AG08395 (cell line): ENCODE results near the gene EFNA5.
A peak's percentile ranks its signal among the peaks of the same experiment; 100 is the strongest.

Source experiments
- DNase-seq: peaks from one replicate; pipeline ENCODE4 v3.0.0; 2012; ENCODE audit warnings: mixed read lengths, low spot score

Gene EFNA5

GRCh38 chr5:107544476-107544875 lies 126.3 kb downstream of the EFNA5 start:
- no peak for DNase-seq

DNA sequence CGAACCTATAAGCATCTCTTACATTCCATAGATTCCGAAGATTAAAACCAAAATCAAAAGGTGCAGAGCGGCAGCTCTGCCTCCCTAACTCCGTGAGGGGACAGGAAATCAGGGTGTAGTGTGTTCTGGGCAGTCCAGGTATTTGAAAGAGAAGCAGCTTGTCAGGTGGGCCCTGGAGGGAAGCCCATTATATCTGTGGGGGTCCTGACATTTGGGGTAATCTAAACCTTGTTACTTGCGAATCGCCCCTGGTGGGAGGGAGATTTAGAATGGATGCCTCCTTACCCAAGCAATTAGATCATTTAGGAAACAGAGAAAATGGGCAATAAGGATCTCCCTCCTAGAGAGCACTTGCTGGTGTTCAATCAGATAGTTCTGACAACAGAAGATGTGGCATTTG lies 126.9 kb downstream of the EFNA5 start:
- no peak for DNase-seq

GRCh38 chr5:107542831-107543231 lies 127.9 kb downstream of the EFNA5 start:
- DNase-seq, result peak; percentile 70

GRCh38 chr5:107542428-107542827 lies 128.3 kb downstream of the EFNA5 start:
- DNase-seq, result peak; percentile 64

DNA sequence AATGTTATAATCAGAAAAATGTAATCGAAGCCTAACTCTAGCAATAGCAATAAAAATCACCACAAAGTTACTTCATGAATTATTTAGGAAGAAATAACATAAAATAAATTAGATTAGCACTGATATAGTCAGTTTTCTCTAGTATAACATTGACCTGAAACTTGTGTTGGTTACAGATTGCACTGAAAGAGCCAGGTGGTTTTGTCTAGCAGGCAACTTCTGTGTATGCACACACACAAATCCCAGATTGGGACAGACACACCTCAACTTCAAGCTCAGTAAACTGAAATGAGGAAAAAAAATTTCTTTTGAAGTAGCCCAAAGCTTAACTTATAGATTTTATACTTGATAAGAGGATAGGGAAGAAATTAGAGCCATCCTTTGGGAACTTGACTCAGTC lies 129.3 kb downstream of the EFNA5 start:
- DNase-seq, result no peak

- no peak for DNase-seq
Observed at GRCh38 chr5:107539726-107540330, 130.9 kb downstream of the EFNA5 start.

DNA sequence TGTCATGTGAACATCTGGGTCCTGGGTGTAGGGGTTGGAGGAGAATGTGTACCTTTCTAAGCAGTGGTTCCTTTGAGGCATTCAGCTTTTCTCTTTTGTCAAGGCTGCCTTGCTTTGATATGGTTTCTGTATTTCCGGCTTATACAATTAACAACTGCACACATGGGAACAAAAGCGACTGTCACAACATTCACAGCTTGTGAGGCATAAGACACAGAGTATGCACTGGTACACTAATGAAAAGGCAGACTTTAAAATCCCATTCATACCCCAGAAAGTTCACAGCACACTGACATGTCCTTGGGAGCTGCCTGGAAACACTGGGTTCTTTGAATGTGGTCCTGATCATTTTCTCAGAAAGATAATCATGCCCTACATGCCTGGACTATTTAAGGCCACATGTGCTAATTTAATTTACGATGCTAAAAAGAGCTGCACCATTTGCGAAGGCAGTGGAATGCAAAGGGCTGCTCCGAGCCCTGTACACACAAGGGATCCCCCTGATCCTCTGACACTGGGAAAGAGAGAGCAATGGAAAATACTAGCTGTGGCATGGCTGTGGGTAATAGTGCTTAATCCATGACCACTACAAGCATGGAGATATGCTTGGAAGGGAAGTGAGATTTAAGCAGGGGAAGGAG lies 131.8 kb downstream of the EFNA5 start:
- DNase-seq, result no peak

DNA sequence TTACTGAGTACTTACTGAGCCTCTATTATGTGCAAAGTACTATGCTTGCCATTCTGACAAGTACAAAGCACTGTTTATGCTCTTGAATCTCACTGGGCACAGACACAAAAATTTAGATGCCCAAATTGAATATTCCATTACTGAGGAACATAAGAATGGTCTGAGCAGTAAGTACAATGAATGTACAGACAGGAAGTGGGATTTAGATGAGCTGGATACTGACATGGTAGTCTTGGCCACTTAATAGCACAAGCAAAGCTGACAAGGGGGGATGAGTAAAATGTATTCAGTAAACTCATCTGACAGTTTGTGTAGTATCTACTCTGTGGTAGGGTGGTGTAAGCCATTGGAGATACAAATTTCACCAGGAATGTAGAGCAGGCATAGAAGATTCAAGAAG lies 132.4 kb downstream of the EFNA5 start:
- DNase-seq, result no peak

- no peak for DNase-seq
Observed at GRCh38 chr5:107535849-107536248, 134.9 kb downstream of the EFNA5 start.

GRCh38 chr5:107533910-107534876 lies 136.5 kb downstream of the EFNA5 start:
- DNase-seq, result no peak

GRCh38 chr5:107532916-107533315 lies 137.8 kb downstream of the EFNA5 start:
- no peak for DNase-seq

DNA sequence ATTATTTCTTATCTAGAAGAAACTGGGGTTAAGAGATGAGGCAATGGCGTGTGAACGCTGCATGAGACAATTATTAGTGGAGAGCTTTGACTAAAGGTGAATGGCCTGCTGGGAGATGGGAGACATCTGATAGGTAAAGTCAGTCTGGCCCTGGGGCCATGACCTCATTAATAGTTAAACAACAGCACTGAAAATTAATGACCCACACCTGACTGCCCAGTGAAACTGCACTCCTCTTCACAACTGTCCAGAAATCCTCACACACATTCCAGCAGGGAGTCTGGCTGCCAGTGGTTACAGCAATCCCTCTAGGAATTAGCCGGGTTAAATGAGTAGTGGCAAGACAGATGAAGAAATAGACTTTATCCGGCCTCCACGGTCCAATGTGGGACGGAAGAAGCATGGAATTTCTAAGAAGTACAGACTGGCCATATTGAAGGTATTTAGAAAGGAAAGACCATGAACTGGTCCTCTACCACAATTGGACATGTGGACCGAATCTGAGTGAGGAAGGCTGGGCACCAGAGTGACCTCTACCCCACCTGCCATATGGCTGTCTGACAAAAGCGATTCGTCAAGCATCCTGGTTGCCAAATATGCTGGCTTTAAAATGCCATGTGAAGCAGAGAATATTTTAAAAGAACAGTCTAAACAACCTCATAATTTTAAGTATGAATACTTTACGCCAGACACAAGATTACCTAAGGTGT lies 138.4 kb downstream of the EFNA5 start:
- no peak for DNase-seq

GRCh38 chr5:107531308-107531707 lies 139.4 kb downstream of the EFNA5 start:
- DNase-seq, result no peak

GRCh38 chr5:107529618-107530017 lies 141.1 kb downstream of the EFNA5 start:
- DNase-seq, result no peak

DNA sequence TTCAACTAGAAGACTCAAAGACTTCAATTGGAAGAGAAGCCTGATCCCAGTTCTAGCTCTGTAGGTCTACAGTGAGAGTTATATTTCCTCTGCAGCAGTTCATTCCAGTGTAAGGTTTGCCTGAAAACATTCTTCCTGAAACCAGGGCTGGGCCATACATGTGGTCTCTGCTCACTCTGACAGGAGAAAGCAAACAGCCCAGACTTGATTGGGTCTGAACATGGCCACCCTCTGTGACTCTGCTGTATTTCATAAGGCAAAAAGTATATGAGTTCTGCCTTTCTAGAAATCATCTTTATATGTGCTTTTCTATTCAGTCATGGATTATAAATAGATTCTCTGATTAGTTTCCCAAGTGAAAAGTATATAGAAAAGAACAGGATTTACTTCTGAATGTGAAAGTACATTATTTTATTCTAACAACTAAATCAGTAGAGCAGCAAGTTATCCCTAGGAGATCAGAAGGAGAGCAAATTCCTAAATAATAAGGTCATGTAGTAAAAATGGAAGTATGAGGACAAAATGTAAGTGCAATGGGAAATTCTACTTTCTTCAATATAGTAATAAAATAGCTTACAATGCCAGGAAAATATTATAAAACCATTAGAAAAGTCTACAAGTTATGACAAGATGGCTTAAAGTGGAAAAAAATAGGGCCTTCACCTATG lies 144.3 kb downstream of the EFNA5 start:
- no peak for DNase-seq

- no peak for DNase-seq
Observed at GRCh38 chr5:107524111-107524510, 146.6 kb downstream of the EFNA5 start.

DNA sequence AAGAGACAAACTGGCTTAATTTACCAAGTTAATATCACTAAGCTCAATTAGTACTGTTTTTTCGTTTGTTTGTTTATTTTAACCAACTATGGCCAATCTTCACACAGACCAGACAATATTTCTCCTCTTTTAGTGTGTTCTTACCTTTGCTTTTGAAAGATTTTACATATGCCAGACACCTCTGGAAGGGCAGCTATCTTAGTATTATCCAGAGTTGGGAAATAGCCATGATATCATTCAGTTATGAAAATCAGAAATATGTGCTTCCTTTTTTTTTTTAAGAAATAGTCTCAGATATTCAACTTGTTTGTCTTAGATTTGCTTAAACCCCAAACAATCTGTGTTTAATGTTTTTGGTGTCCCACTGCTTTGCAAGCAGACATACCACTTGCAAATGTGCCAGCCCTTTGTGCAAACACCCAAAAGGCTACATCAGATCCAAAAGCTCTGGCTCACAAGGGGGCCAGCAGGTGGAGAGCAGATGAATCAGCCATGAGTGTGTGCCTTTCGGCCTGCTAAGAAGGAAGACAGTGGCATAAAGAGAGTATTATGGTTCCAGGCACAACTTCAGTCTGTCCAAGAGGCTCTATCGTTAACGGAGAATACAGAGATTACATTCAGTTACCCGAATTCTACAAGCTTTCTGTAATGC lies 147.6 kb downstream of the EFNA5 start:
- no peak for DNase-seq

GRCh38 chr5:107522456-107522855 lies 148.3 kb downstream of the EFNA5 start:
- no peak for DNase-seq

GRCh38 chr5:107519900-107520354 lies 150.8 kb downstream of the EFNA5 start:
- DNase-seq, result peak; percentile 5

- DNase-seq, result no peak
Observed at GRCh38 chr5:107518616-107519015, 152.1 kb downstream of the EFNA5 start.

- no peak for DNase-seq
Observed at GRCh38 chr5:107518190-107518589, 152.5 kb downstream of the EFNA5 start.
